Fibroblast of villous mesenchyme (primary cell): ENCODE results near the gene CFDP1. TPM values are rescaled to one million over a fixed set of nuclear protein-coding genes. Genes with fewer than 3 reads are reported as not detected.

Experiments used
- DNase-seq: peaks from one replicate; pipeline ENCODE4 v3.0.0-alpha.2; 2010; ENCODE audit warnings: low read depth
- H3K4me3 ChIP-seq: 2 replicates; pipeline ENCODE4 v1.5.1; 2011; ENCODE audit warnings: low read depth, mild to moderate bottlenecking, low read length
- total RNA-seq: library from RNA; depleted of rRNA; stranded (reverse); fragments of >200 nt; gene quantifications from 2 replicates; pipeline ENCODE4 v1.2.3, GENCODE V29; 2012
- TF ChIP-seq, protein P1 (sequence below): IDR thresholded peaks from 2 replicates; pipeline ENCODE4 v1.5.1; 2012; ENCODE audit warnings: low read depth, mild to moderate bottlenecking, low read length; ENCODE audit not compliant: insufficient read depth

CFDP1 gene
- total RNA-seq, 1 donor, result 39.7 TPM

DNA sequence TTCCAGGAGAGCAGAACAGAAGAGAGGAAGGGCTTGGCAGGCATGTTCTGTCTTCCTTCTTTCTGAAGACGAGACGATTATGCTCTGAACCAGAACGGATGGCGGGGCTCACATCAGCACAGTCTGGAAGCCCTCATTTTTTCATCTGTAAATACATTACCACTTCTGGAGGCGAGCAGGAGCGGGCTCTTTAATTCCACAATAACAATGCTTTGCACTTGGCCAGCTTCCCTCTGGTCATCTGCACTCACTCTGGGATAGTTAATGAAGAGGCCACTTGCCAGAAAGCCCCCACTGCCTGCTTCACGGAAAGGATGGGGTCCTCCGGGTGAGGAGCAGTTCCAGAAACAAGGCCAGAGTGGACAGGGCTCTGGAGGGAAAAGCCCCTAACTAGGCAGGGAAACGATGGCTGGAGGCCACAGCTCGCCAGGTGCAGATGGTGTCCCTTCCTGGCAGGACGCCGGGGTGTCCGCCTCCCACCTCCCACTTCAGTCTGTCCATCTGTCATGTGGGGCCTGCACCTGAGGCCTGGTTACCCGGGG is 168.8 kb downstream of the CFDP1 start:
- TF ChIP-seq, protein P1, sequence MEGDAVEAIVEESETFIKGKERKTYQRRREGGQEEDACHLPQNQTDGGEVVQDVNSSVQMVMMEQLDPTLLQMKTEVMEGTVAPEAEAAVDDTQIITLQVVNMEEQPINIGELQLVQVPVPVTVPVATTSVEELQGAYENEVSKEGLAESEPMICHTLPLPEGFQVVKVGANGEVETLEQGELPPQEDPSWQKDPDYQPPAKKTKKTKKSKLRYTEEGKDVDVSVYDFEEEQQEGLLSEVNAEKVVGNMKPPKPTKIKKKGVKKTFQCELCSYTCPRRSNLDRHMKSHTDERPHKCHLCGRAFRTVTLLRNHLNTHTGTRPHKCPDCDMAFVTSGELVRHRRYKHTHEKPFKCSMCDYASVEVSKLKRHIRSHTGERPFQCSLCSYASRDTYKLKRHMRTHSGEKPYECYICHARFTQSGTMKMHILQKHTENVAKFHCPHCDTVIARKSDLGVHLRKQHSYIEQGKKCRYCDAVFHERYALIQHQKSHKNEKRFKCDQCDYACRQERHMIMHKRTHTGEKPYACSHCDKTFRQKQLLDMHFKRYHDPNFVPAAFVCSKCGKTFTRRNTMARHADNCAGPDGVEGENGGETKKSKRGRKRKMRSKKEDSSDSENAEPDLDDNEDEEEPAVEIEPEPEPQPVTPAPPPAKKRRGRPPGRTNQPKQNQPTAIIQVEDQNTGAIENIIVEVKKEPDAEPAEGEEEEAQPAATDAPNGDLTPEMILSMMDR, result no peak
- peak; percentile 65 for DNase-seq

DNA sequence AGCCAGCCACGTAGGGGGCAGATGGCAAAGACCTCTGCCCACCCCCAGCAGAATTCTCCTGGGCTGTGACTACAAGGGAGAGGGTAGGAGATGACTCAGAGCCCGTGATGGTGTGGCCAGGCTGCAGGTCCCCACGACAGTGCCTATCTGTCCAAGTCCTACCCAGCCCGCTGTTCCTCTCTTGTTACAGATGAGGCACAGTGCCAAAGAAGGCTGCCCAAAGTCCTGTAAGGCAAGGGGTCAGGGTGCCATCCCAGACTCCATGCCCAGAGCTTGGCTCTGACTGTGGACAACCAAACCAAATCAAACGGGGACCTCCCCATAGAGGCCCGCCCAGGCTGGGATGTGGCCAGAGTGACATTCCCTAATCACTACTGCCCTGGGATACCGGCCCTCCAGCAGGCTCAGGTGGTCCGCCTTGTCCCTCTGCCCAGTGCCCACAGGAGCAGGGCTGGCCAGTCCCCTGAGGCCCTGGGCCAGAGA is 169.3 kb downstream of the CFDP1 start:
- no peak for DNase-seq
- H3K4me3 ChIP-seq, result peak overlapping the region; percentile 96
- TF ChIP-seq, protein P1, result no peak

More for the DNA sequence above, 168.8 kb downstream of the CFDP1 start:
- H3K4me3 ChIP-seq, result peak overlapping the region; percentile 96

DNA sequence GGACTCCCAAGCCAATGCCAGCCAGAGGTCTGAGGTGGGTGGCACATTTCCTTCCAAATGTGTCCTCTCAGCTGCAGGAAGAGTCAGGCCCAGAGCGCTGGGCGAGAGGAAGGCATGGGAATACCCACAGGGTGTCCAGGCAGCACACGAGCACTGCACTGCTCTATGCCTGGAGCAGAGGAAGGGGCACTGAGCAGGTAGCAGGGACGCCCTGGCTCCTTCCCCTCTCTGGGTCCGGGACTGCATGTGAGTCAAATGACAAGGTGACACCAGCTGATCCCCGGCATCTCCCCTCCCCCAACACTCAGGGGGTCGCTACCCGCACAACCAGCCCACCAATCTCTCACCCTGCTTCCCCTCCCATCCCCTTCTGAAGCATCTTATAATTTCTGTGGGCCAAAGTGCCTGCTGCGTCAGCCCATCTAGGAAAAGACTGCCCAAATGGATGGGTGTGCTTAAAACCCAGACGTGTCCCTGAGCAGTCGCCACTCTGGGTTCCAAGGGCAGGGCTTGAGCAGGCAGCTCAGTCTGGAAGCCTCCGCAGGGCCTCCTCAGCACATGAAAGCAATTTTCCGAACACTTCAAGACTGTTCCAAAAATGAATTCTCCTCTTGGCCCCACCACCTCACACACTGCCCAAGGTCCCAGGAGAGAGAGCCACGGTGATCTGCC is 169.9 kb downstream of the CFDP1 start:
- no peak for DNase-seq
- peak overlapping the region; percentile 96 for H3K4me3 ChIP-seq
- TF ChIP-seq, protein P1, result no peak

DNA sequence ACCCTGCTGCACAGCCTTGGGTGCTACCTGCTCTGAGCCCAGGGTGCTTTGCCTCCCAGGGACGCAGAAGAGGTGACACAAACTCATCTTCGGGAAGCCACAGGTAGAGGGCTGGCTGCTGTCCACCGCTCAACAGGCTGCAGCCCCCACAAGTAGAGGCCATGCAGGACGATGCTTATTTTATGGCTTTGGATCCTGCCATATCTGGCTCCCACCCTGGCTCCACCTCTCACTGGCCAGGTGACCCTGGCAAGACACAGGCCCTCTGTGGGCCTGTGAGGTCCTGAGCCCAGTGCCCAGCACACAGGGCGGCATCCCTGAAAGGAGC is 170.5 kb downstream of the CFDP1 start:
- TF ChIP-seq, protein P1, result no peak
- no peak overlapping the region for H3K4me3 ChIP-seq
- DNase-seq, result no peak

DNA sequence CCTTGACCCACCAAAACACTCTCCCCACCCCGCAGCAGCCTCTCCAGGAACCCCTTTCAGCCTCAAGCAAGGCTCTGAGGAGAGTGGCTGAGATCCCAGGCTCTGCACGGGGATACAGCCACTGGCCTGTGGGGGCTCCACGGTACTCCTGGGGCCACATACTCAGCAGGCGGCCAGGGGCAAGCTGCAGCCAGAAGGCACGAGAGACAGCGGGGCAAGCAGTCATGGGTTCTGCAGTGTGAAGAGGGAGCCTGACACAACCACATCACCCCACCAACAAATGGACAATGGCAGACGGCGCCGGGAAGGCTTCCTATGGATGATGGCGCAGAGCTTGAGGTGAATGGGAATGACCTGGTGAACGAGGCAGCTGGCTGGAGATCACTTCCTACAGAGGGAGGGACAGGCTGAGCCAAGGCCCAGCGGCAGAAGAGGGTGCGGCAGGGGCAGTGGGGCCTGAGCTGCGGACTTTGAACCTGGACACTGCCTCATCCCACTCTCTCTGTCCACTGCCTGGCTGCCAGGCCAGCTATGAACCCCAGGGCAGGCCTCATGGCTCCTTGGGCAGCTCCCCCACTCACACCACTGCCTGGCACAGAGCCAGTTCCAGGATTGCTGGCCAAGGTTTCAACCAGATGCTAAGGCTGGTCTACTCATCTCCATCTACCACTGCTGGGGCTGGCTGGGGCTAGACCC is 171.1 kb downstream of the CFDP1 start:
- H3K4me3 ChIP-seq, result no peak overlapping the region
- TF ChIP-seq, protein P1, result no peak
- DNase-seq, result no peak

DNA sequence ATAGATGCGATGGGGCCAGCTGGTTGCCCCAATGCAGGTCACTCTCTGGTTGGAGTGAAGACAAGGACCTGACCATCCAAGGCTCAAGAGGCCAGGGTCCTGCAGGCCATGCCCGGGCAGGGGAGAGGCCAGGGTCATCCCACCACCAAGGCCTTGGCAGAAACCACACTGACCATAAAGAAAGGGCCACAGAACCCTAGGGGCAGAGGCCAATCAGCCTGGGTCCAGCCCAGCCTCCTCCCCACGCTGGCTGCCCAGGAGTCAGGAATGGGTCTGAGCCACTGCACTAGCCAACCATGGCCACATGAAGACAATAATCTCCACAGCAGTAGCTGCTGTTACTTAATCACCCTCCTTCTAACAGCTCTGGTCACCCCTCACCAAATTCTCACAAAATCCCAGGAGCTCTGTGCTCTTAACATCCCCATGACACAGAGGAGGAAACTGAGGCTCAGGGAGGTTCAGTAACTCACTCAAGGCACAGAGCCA is 171.7 kb downstream of the CFDP1 start:
- H3K4me3 ChIP-seq, result no peak overlapping the region
- TF ChIP-seq, protein P1, result no peak

More for the DNA sequence above, 171.7 kb downstream of the CFDP1 start:
- no peak for DNase-seq
